H1 (cell line): Measurements from ENCODE around the gene C14orf119. TPM values are rescaled to one million over a fixed set of nuclear protein-coding genes. Genes with fewer than 3 reads are reported as not detected.

Source experiments
- ATF2 ChIP-seq: IDR thresholded peaks from 2 replicates; pipeline ENCODE4 v1.6.1; 2012; ENCODE audit warnings: low read length, inconsistent platforms
- polyA plus RNA-seq, 7 experiments: library from polyadenylated mRNA; depleted of rRNA in 3 of 7; stranded (reverse) in 5 of 7; unstranded in 2 of 7; fragments of >200 nt in 5 of 7; fragments of 200-250 nt in 2 of 7; gene quantifications; 1 replicate in 5 of 7; 2 replicates in 1 of 7; 4 replicates in 1 of 7; pipeline versions ENCODE4 v1.2.1 to v1.2.3, GENCODE V29; 2011 to 2013; ENCODE audit warnings: missing spikeins in 2 of 7, mixed read lengths in 2 of 7
- total RNA-seq: library from RNA; stranded (reverse); fragmentation: NEBNext Ultra II Directional; extraction: Animal tissue kit (Norgen Biotek cat#: 25700); gene quantifications from 2 replicates; pipeline ENCODE4 v1.2.1, GENCODE V29; 2021

C14orf119 gene
- total and polyA plus RNA-seq, 2 of the 8 experiments (the other 6 are each of a cell fraction or from before 2014, with no cell fraction given): 78.1 to 94.0 TPM

- no peak for TF ChIP-seq ATF2
Observed at GRCh38 chr14:23090254-23090636, 5.1 kb upstream of the C14orf119 start (continued).
